Caco-2 (cell line): ENCODE measurements around the gene MRPS18B. TPM values are rescaled to one million over a fixed set of nuclear protein-coding genes. Genes with fewer than 3 reads are reported as not detected.

Experiments used
- BruUV-seq: library from RNA; stranded (reverse); fragments of 400-500 nt; replicated peaks from 2 replicates; lab custom pipeline; 2021; lab: Mats Ljungman, UMichigan
- CTCF ChIA-PET: fragments of 300-600 bp; sonication (Branson Sonifier 250); formaldehyde crosslinking; loops from one replicate; lab custom pipeline; 2022; ENCODE audit warnings: antibody characterized with exemption; lab: Charles Lee
- POLR2A ChIA-PET: fragments of 300-600 bp; sonication (Branson Sonifier 250); formaldehyde crosslinking; loops from one replicate; lab custom pipeline; 2022; ENCODE audit warnings: antibody characterized with exemption; lab: Charles Lee
- DNase-seq, 2 experiments: peaks; one replicate each; pipeline versions ENCODE4 v3.0.0 to v3.0.0-alpha.2; 2020 to 2022
- H3K27me3 ChIP-seq: replicated peaks from 2 replicates; pipeline ENCODE4 v1.6.0; 2011; ENCODE audit warnings: low read length; ENCODE audit not compliant: control insufficient read depth, insufficient read depth
- H3K36me3 ChIP-seq: 2 replicates; pipeline ENCODE4 v1.5.1; 2011; ENCODE audit warnings: low read length; ENCODE audit not compliant: control insufficient read depth, insufficient read depth
- H3K4me1 ChIP-seq: fragments of 250-450 bp; sonication (Bioruptor Pico); 2 replicates; pipeline ENCODE4 v1.5.1; 2020; ENCODE audit warnings: mild to moderate bottlenecking
- H3K4me3 ChIP-seq: 2 replicates; pipeline ENCODE4 v1.5.1; 2011; ENCODE audit warnings: low read depth, mild to moderate bottlenecking, control low read depth, low read length
- H3K9me3 ChIP-seq: fragments of 250-450 bp; sonication (Bioruptor Pico); 2 replicates; pipeline ENCODE4 v1.5.1; 2020; ENCODE audit warnings: mild to moderate bottlenecking, moderate library complexity
- H3K27ac Mint-ChIP-seq: one replicate; pipeline ENCODE4 v1.8.0; 2022; ENCODE audit warnings: mixed read lengths; ENCODE audit not compliant: unreplicated experiment
- H3K27me3 Mint-ChIP-seq: one replicate; pipeline ENCODE4 v1.8.0; 2022; ENCODE audit warnings: mixed read lengths; ENCODE audit not compliant: insufficient read depth, unreplicated experiment
- H3K36me3 Mint-ChIP-seq: one replicate; pipeline ENCODE4 v1.8.0; 2022; ENCODE audit warnings: mild to moderate bottlenecking, mixed read lengths; ENCODE audit not compliant: insufficient read depth, unreplicated experiment
- H3K4me1 Mint-ChIP-seq: one replicate; pipeline ENCODE4 v1.8.0; 2022; ENCODE audit warnings: low read depth, mixed read lengths; ENCODE audit not compliant: unreplicated experiment
- H3K4me3 Mint-ChIP-seq: one replicate; pipeline ENCODE4 v1.8.0; 2022; ENCODE audit warnings: mild to moderate bottlenecking, moderate library complexity, mixed read lengths; ENCODE audit not compliant: unreplicated experiment
- H3K9me3 Mint-ChIP-seq: one replicate; pipeline ENCODE4 v1.8.0; 2022; ENCODE audit warnings: mixed read lengths; ENCODE audit not compliant: unreplicated experiment
- intact Hi-C: fragments of 100-400 bp; cut with micrococcal nuclease; formaldehyde crosslinking; loops from one replicate; pipeline ENCODE4 v1.10.0; 2022; ENCODE audit not compliant: unreplicated experiment
- total RNA-seq: library from RNA; stranded (reverse); gene quantifications from 2 replicates; pipeline ENCODE4 v1.2.3, GENCODE V29; 2022
- TF ChIP-seq, protein P1 (sequence below), 2 experiments: fragments of 200-600 bp in 1 of 2; IDR thresholded peaks; 1 replicate in 1 of 2; 2 replicates in 1 of 2; pipeline versions ENCODE4 v1.5.1 to v1.8.0; 2011 to 2022; ENCODE audit warnings: antibody characterized with exemption in 1 of 2, control low read depth in 1 of 2, inconsistent platforms in 1 of 2, low read depth in 1 of 2, low read length in 1 of 2, mild to moderate bottlenecking in 1 of 2, moderate library complexity in 1 of 2; ENCODE audit not compliant: insufficient read depth in 1 of 2, severe bottlenecking in 1 of 2, unreplicated experiment in 1 of 2

The MRPS18B gene
- total RNA-seq, 1 experiment from 2014 or later = 62.6 TPM

DNA sequence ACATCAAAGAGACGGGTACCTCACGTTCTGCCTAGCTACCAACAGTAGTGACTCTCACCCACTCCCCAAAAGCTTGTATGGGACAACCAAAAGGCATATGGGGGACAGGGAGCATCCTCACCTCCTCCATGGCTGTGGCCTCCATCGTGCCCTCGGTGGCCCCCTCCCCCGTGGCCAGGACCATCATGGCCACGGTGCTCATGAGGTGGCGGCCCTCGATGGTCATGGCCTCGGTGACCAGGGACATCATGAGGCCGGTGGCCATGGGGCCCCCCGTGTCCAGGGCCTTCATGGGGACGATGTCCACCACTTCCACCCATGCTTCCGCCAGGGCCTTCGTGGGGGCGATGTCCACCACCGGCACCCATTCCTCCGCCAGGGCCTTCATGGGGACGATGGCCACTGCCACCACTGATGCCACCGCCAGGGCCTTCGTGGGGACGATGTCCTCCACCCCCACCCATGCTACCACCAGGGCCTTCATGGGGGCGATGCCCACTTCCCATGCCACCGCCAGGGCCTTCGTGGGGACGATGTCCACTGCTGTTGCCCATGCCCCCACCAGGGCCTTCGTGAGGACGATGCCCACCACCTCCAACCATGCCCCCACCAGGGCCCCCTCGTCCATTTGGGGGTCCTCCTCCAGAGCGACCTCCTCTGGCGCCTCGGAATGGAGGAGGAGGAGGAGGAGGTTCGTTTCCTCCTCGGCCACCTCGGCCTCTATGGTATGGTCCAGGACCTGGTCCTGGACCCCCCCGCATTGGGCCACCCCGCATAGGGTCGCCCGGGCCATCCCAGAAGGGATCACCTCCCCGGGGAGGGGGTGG lies 15.6 kb upstream of the MRPS18B start:
- no peaks in the 10 kb centered on the region for H3K9me3 ChIP-seq
- H3K27me3 ChIP-seq = no peaks in the 10 kb centered on the region
- no peak for DNase-seq
- no TSS peak for BruUV-seq
- Mint-ChIP-seq H3K4me3 (no peak overlapping the region), H3K9me3 (no peaks in the 10 kb centered on the region), H3K27me3 (no peaks in the 10 kb centered on the region), H3K36me3 (peaks cover 95% of the 10 kb centered on the region), H3K27ac (no peak overlapping the region), H3K4me1 (no peaks in the 10 kb centered on the region)
- no peak overlapping the region for H3K4me3 ChIP-seq
- POLR2A ChIA-PET = no interaction called here
- TF ChIP-seq, protein P1, sequence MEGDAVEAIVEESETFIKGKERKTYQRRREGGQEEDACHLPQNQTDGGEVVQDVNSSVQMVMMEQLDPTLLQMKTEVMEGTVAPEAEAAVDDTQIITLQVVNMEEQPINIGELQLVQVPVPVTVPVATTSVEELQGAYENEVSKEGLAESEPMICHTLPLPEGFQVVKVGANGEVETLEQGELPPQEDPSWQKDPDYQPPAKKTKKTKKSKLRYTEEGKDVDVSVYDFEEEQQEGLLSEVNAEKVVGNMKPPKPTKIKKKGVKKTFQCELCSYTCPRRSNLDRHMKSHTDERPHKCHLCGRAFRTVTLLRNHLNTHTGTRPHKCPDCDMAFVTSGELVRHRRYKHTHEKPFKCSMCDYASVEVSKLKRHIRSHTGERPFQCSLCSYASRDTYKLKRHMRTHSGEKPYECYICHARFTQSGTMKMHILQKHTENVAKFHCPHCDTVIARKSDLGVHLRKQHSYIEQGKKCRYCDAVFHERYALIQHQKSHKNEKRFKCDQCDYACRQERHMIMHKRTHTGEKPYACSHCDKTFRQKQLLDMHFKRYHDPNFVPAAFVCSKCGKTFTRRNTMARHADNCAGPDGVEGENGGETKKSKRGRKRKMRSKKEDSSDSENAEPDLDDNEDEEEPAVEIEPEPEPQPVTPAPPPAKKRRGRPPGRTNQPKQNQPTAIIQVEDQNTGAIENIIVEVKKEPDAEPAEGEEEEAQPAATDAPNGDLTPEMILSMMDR (IDR thresholded peaks at IDR 0.05; ENCODE audit: insufficient read depth in 1 of 2, low read depth in 1 of 2, low read length in 1 of 2, severe bottlenecking in 1 of 2, unreplicated experiment in 1 of 2) = no peak
- H3K4me1 ChIP-seq = no peaks in the 10 kb centered on the region
- H3K36me3 ChIP-seq = peaks cover 11% of the 10 kb centered on the region
- intact Hi-C loops = no loop called here
- CTCF ChIA-PET = no interaction called here

DNA sequence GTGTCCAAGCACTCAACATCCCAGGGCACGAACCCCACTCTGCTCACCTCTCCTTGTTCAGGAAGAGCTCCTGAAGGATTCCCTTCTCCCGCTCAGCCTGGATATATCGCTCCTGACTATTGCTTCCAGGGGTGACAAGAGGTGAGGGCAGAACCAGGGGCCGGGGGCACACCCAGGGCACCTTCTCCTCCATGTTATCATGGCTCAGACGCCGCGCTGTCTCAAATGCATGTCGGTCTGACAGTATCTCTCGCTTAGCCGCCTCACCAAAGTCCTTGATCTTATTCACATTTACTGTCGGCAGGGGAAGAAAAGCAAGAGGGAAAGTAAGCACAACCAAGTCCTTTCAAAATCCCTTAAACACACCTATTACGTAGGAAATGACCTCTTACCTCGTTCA lies 13.7 kb upstream of the MRPS18B start:
- Histone ChIP-seq H3K36me3 (peaks cover 13% of the 10 kb centered on the region), H3K27me3 (no peaks in the 10 kb centered on the region), H3K4me1 (no peaks in the 10 kb centered on the region), H3K9me3 (no peaks in the 10 kb centered on the region), H3K4me3 (no peak overlapping the region)
- H3K36me3 Mint-ChIP-seq = peaks cover 95% of the 10 kb centered on the region
- no TSS peak for BruUV-seq
- no peaks in the 10 kb centered on the region for H3K4me1 Mint-ChIP-seq
- H3K9me3 Mint-ChIP-seq = no peaks in the 10 kb centered on the region
- H3K27me3 Mint-ChIP-seq = no peaks in the 10 kb centered on the region
- no peak overlapping the region for H3K4me3 Mint-ChIP-seq
- POLR2A ChIA-PET = interaction anchor here (0.6 kb wide), 1 partner anchor 11 kb away, joined by 8 read pairs; no protein-coding TSS in a partner anchor
- H3K27ac Mint-ChIP-seq = no peak overlapping the region
- intact Hi-C loops = no loop called here
- CTCF ChIA-PET = no interaction called here
- TF ChIP-seq, protein P1 (IDR thresholded peaks at IDR 0.05; ENCODE audit: insufficient read depth in 1 of 2, low read depth in 1 of 2, low read length in 1 of 2, severe bottlenecking in 1 of 2, unreplicated experiment in 1 of 2) = no peak
- DNase-seq = no peak

DNA sequence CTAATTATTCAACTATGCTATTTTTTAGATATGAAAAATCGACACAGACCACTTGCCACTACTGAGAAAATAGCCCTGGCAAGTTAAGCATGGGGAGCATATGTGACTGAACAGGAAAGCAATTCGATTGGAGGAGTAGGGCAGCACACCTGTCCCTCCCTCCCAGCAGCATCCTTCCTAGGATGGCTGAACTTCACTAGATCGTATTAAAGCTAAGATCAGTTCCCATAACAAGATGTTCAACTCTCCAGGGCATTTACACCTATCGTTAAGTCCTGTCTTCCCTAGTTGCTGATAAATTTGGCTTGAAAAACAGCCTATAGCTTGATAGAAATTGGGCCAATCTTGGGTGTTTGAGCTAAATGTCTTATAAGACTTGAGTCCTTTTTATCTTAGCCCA lies 7.6 kb upstream of the MRPS18B start:
- Mint-ChIP-seq H3K36me3 (peaks cover 90% of the 10 kb centered on the region), H3K27me3 (no peaks in the 10 kb centered on the region), H3K27ac (no peak overlapping the region), H3K4me3 (no peak overlapping the region), H3K4me1 (peaks cover 14% of the 10 kb centered on the region), H3K9me3 (no peaks in the 10 kb centered on the region)
- no peak for DNase-seq
- ChIA-PET POLR2A (interaction anchor here (1.0 kb wide), 1 partner anchor 9 kb away, joined by 4 read pairs; no protein-coding TSS in a partner anchor), CTCF (no interaction called here)
- Histone ChIP-seq H3K9me3 (no peaks in the 10 kb centered on the region), H3K4me3 (no peak overlapping the region), H3K36me3 (peaks cover 4% of the 10 kb centered on the region), H3K4me1 (no peaks in the 10 kb centered on the region), H3K27me3 (no peaks in the 10 kb centered on the region)
- intact Hi-C loops = no loop called here
- TF ChIP-seq, protein P1 (IDR thresholded peaks at IDR 0.05; ENCODE audit: insufficient read depth in 1 of 2, low read depth in 1 of 2, low read length in 1 of 2, severe bottlenecking in 1 of 2, unreplicated experiment in 1 of 2) = no peak
- BruUV-seq = no TSS peak
